Stomach (tissue), 9 donors: ENCODE measurements around the gene IQCE. TPM values are rescaled to one million over a fixed set of nuclear protein-coding genes. Genes with fewer than 3 reads are reported as not detected.

Experiments
- DNase-seq, 2 donors: peaks; one replicate each; pipeline versions ENCODE4 v3.0.0 to v3.0.0-alpha.2; 2013 to 2019
- H3K27ac ChIP-seq, 5 donors: fragments of 200-600 bp in 4 of 5; sonication (generic) in 4 of 5; one replicate each; pipeline ENCODE4 v1.5.1; 2013 to 2019; ENCODE audit warnings: mild to moderate bottlenecking in 1 of 5, moderate library complexity in 1 of 5
- H3K27me3 ChIP-seq, 3 donors: fragments of 200-600 bp; sonication (generic); one replicate each; pipeline ENCODE4 v1.5.1; 2017 to 2019; ENCODE audit warnings: mixed run types in 1 of 3
- H3K36me3 ChIP-seq, 4 donors: fragments of 200-600 bp; sonication (generic); 1 replicate in 3 of 4; 2 replicates in 1 of 4; pipeline ENCODE4 v1.5.1; 2016 to 2019
- H3K4me1 ChIP-seq, 4 donors: fragments of 200-600 bp; sonication (generic); one replicate each; pipeline ENCODE4 v1.5.1; 2016 to 2019
- H3K4me3 ChIP-seq, 4 donors: fragments of 200-600 bp; sonication (generic) in 3 of 4; one replicate each; pipeline ENCODE4 v1.5.1; 2016 to 2019; ENCODE audit warnings: mild to moderate bottlenecking in 1 of 4
- H3K9me3 ChIP-seq, 4 donors: fragments of 200-600 bp; sonication (generic); one replicate each; pipeline ENCODE4 v1.5.1; 2016 to 2019
- CTCF ChIP-seq, 7 experiments: fragments of 450-650 bp in 4 of 7; fragments of 200-600 bp in 3 of 7; sonication (generic) in 3 of 7; IDR thresholded peaks; one replicate each; pipeline ENCODE4 v1.5.1; 2016 to 2019; ENCODE audit warnings: antibody characterized with exemption in 7 of 7, control low read depth in 2 of 7, mild to moderate bottlenecking in 1 of 7
- EP300 ChIP-seq: sonication (generic); formaldehyde crosslinking; IDR thresholded peaks from one replicate; pipeline ENCODE4 v1.6.1; 2017; ENCODE audit warnings: antibody characterized with exemption
- POLR2A ChIP-seq, 4 donors: fragments of 450-650 bp; IDR thresholded peaks; one replicate each; pipeline ENCODE4 v1.6.1; 2016; ENCODE audit warnings: antibody characterized with exemption in 4 of 4, control low read depth in 2 of 4, mild to moderate bottlenecking in 1 of 4, moderate library complexity in 1 of 4
- POLR2AphosphoS5 ChIP-seq, 3 donors: sonication (generic); formaldehyde crosslinking; IDR thresholded peaks; one replicate each; pipeline ENCODE4 v1.6.1; 2016; ENCODE audit warnings: antibody characterized with exemption in 3 of 3
- WGBS, 5 donors: extraction: QIAGEN DNeasy Blood & Tissue Kit in 3 of 5; methylation state at CpG; one replicate each; pipeline versions ENCODE4 v1.1.5 to v1.1.7; 2013 to 2018; 5-methylcytosine and 5-hydroxymethylcytosine counted together
- intact Hi-C: fragments of 100-400 bp; cut with DNase I; formaldehyde crosslinking; loops from one replicate; pipeline ENCODE4 v1.15.1; 2023; ENCODE audit warnings: low total_unique reads
- polyA plus RNA-seq, 3 donors: library from polyadenylated mRNA; stranded (reverse); fragments of 200-250 nt; gene quantifications; one replicate each; pipeline ENCODE4 v1.2.3, GENCODE V29; 2013
- total RNA-seq, 5 donors: library from RNA; depleted of rRNA; stranded (reverse); fragments of >200 nt; gene quantifications; one replicate each; pipeline versions ENCODE4 v1.1.0 to v1.2.3, GENCODE V29; 2014 to 2016
- donor health status: healthy with polysubstance abuse.
- donor health status: Bipolar disorder and iron deficiency.
- donor health status: healthy.

Gene IQCE
- total and polyA plus RNA-seq, 8 donors = 1.8 to 248 (median 10.9) TPM

DNA sequence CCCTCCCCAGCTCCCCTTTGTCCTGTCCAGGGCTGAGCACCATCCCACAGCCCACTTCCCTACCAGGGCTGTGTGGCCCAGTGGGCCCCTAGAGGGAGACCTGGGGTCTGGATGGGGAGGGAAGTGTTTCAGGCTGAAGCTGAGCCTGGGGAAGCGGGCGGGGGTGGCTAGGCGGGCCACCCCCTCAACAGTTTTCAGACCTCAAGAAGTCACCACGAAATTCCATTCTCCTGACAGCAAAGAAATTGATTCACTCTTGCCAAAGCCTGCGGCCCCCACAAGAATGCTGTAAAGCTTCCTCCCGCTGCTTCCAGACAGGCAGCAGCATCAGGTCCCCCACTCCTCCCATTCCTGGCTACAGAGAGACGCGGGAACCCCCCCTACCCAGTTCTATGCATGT, 41.8 kb upstream of the IQCE start:
- H3K36me3 ChIP-seq = no peaks in the 10 kb centered on the region
- intact Hi-C loops = no loop called here
- no peak for DNase-seq
- no peak overlapping the region for H3K4me3 ChIP-seq
- H3K27me3 ChIP-seq = peaks cover 0 to 32% (median 8%) of the 10 kb centered on the region in 3 donors
- peaks cover 37 to 50% (median 45%) of the 10 kb centered on the region in 4 donors for H3K4me1 ChIP-seq
- TF ChIP-seq POLR2A (IDR thresholded peaks at IDR 0.05) (no peak), CTCF (IDR thresholded peaks at IDR 0.05) (no peak)
- no peak overlapping the region for H3K27ac ChIP-seq
- no peaks in the 10 kb centered on the region for H3K9me3 ChIP-seq
- WGBS, 5 donors = 60 to 84% (median 74%) methylated on average over 8 of the region's 8 CpGs

DNA sequence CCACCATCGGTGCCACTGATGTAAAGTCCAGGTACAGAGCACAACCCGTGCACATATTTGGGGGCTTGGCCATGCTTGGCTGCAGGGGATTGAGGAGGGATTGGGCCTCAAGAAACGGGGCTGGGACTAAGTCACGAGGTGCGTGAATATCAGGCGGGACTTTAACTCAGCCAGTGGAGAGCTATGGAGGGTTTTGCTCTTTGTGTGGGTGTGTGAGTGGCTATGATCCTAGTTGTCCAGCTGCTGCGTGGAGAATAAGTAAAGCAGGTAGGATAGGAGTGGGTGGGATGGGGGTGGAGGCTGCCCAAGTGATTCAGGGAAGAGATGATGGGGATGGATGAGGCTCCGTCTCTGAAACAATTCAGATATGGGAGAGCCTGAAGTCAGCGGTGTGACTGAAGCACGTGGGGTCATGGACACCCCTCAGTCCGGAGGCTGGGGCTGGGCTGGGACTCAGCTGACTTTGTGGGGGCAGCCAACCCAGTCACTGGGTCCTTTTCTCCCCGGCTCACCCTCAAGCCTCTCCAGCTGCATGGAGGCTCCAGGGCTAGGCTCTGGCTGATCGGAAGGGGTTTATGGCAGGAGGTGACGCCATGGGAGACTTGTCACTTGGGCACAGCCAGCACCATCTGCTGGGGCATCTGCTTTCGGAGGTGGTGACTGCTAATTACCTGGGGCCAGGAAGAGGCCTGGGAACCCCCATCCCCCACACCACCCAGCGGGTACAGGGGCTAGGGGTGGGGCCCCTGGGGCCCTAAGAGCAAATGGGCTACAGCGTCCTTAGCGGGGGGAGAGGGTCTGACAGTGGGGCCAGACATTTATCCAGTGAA, 40.9 kb upstream of the IQCE start:
- no peaks in the 10 kb centered on the region for H3K9me3 ChIP-seq
- H3K27me3 ChIP-seq = peaks cover 0 to 41% (median 8%) of the 10 kb centered on the region in 3 donors
- intact Hi-C loops = no loop called here
- no peak for DNase-seq
- 64 to 83% (median 78%) methylated on average over 13 to 18 of the region's 18 CpGs for WGBS, 5 donors
- TF ChIP-seq POLR2A (IDR thresholded peaks at IDR 0.05) (no peak), CTCF (IDR thresholded peaks at IDR 0.05) (no peak), EP300 (no peak), POLR2AphosphoS5 (IDR thresholded peaks at IDR 0.05) (no peak)
- H3K27ac ChIP-seq = no peak overlapping the region
- no peaks in the 10 kb centered on the region for H3K36me3 ChIP-seq
- H3K4me3 ChIP-seq = no peak overlapping the region
- H3K4me1 ChIP-seq = peaks cover 41 to 50% (median 45%) of the 10 kb centered on the region in 4 donors

- Histone ChIP-seq H3K27ac (peak overlapping the region in 4 of 5 donors; percentile 44 to 92 (median 66)), H3K4me1 (peaks cover 49 to 58% (median 51%) of the 10 kb centered on the region in 4 donors), H3K9me3 (no peaks in the 10 kb centered on the region), H3K36me3 (no peaks in the 10 kb centered on the region), H3K4me3 (peak overlapping the region; percentile 57 to 78 (median 64)), H3K27me3 (peaks cover 0 to 49% (median 8%) of the 10 kb centered on the region in 3 donors)
- 6 to 69% (median 18%) methylated on average over 5 to 41 of the region's 41 CpGs for WGBS, 5 donors
- intact Hi-C loops = no loop called here
- DNase-seq = peak in 1 of 2 donors; percentile 69
- TF ChIP-seq POLR2A (IDR thresholded peaks at IDR 0.05) (no peak), EP300 (no peak), CTCF (IDR thresholded peaks at IDR 0.05) (no peak), POLR2AphosphoS5 (IDR thresholded peaks at IDR 0.05) (no peak)
Measured at GRCh38 chr7:2518737-2519118, 40.1 kb upstream of the IQCE start.

- Histone ChIP-seq H3K27me3 (peaks cover 0 to 55% (median 8%) of the 10 kb centered on the region in 3 donors), H3K27ac (peak within 1 kb of the TSS; percentile 75 to 94 (median 90)), H3K4me1 (peaks cover 54 to 64% (median 57%) of the 10 kb centered on the region in 4 donors), H3K4me3 (peak within 1 kb of the TSS; percentile 57 to 78 (median 66)), H3K9me3 (no peaks in the 10 kb centered on the region), H3K36me3 (no peaks in the 10 kb centered on the region)
- TF ChIP-seq EP300 = no peak
- no peak for TF ChIP-seq CTCF (IDR thresholded peaks at IDR 0.05)
- TF ChIP-seq POLR2AphosphoS5 (IDR thresholded peaks at IDR 0.05) = peak; percentile 68 to 99 (median 99)
- peak in 1 of 4 donors; percentile 35 for TF ChIP-seq POLR2A (IDR thresholded peaks at IDR 0.05)
- peak; percentile 93 to 97 for DNase-seq
- intact Hi-C loops = no loop called here
- 0 to 1% (median 0%) methylated on average over 41 to 84 of the region's 95 CpGs for WGBS, 5 donors
Measured at GRCh38 chr7:2519119-2519930, 39.5 kb upstream of the IQCE start, which contains the start of gene LFNG. Gene LFNG, plus strand, starts transcription at chr7:2519774. Its CDS starts 88 bp downstream, at chr7:2519862.
